T-helper 17 cell (primary cell): ENCODE data around the gene CCDC187. TPM values are rescaled to one million over a fixed set of nuclear protein-coding genes. Genes with fewer than 3 reads are reported as not detected.
"Not testable (repeated sequence)": the region's sequence is repeated elsewhere in the genome, so short reads cannot be mapped to it uniquely, and the experiment has no call there.

ENCODE experiments used
- ATAC-seq: fragments of 150-1000 bp; cut with Tn5 transposase; 2 replicates; pipeline ENCODE4 v1.10.0; 2021; ENCODE audit warnings: mild to moderate bottlenecking, moderate library complexity
- DNase-seq, 3 donors: peaks; one replicate each; pipeline versions ENCODE4 v3.0.0 to v3.0.0-alpha.2; 2020 to 2021
- H3K9me3 ChIP-seq: one replicate; pipeline ENCODE4 v1.7.0; 2013; ENCODE audit warnings: low read length, mild to moderate bottlenecking; ENCODE audit not compliant: control insufficient read depth, poor library complexity, severe bottlenecking
- H3K27ac Mint-ChIP-seq: one replicate; pipeline ENCODE4 v1.8.0; 2022; ENCODE audit warnings: mild to moderate bottlenecking, moderate library complexity, mixed read lengths
- H3K27me3 Mint-ChIP-seq: one replicate; pipeline ENCODE4 v1.8.0; 2022; ENCODE audit warnings: mixed read lengths
- H3K36me3 Mint-ChIP-seq: one replicate; pipeline ENCODE4 v1.8.0; 2022; ENCODE audit warnings: low read depth, mixed read lengths
- H3K4me1 Mint-ChIP-seq: one replicate; pipeline ENCODE4 v1.8.0; 2022; ENCODE audit warnings: mild to moderate bottlenecking, mixed read lengths
- H3K4me3 Mint-ChIP-seq: one replicate; pipeline ENCODE4 v1.8.0; 2022; ENCODE audit warnings: mild to moderate bottlenecking, moderate library complexity, mixed read lengths
- total RNA-seq, 4 donors: library from RNA in 2 of 4; stranded (reverse) in 2 of 4; gene quantifications; one replicate each; pipeline ENCODE4 v1.2.3 and lab custom pipeline; 2022 to 2026

CCDC187 gene
- total RNA-seq, 2 donors from 2014 or later: 0.12 TPM; not detected in 1

DNA sequence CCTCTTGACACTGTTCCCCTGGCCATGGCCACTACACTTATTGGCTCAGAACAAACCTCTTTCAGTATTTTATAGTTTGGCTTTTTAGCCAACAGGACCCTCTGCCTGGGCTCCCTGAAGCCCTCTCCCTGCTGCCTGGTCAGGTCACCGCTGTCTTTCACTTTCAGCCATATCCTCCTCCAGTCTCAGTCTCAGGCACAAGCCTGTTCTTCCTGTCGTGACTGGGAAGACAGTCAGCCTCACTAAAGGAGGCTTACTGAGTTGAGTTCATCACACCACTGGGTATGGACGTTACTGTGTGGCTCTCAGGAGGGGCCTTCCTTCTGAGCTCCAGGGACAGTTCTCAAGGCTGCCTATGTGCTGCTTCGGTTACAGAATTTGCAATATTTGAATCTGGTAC lies 60.3 kb downstream of the CCDC187 start:
- no peak for DNase-seq
- Mint-ChIP-seq H3K36me3 (no peaks in the 10 kb centered on the region), H3K4me1 (peaks cover 41% of the 10 kb centered on the region), H3K27me3 (no peaks in the 10 kb centered on the region), H3K27ac (peak overlapping the region; percentile 94), H3K4me3 (peak overlapping the region; percentile 99)
- H3K9me3 ChIP-seq: no peaks in the 10 kb centered on the region
- no peak for ATAC-seq

DNA sequence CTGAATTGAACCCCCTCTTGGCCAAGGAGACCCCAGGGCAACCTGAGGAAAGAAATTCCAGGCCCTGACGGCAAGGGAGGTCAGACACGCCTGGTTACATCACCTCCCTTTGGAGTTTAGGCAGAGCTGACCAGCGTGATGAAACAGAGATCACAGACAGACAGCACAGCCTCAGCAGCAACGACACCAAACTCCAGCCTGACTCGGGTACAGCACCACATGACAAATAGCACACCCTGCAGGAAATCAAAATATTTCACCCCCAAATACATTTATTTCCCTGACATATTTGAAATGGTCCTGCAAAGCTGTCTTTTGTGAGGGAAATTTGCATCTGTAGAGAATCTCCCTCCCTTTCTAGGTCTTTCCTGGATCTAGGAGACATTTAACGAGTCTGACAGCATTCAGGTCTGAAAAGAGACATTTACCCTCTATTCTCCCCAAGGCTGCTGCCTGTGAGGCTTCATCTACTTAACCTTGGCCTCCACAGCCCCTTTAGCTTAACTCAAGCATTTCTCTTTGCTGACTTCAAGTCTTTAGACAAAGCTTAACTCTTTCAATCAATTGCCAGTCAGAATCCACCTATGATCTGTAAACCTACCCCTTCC lies 60.9 kb downstream of the CCDC187 start:
- DNase-seq (no peak), ATAC-seq (no peak)
- Mint-ChIP-seq H3K27me3 (no peaks in the 10 kb centered on the region), H3K27ac (no peak overlapping the region), H3K4me3 (peak overlapping the region; percentile 63), H3K36me3 (no peaks in the 10 kb centered on the region), H3K4me1 (peaks cover 41% of the 10 kb centered on the region)
- H3K9me3 ChIP-seq: no peaks in the 10 kb centered on the region

DNA sequence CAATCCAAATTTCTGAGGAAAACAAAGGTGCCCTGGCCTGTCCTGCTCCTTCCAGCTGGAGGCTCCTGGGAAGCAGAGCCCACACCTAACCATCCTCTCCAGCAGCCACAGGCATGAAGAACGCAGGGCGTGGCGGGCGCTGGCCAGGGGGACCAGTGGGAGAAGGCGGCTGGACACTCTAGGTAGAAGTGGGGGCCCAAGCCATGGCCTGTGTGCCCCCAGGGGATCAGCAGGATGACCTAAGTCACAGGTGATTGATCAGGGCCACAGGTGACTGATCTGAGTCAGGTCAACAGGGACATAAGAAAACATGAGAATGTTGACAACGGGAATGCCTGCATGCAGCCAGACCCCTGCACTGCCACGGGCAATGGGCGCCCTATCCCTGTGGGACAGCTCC lies 61.6 kb downstream of the CCDC187 start:
- ATAC-seq (no peak), DNase-seq (no peak)
- H3K9me3 ChIP-seq: no peaks in the 10 kb centered on the region
- Mint-ChIP-seq H3K4me1 (peaks cover 41% of the 10 kb centered on the region), H3K27ac (no peak overlapping the region), H3K36me3 (no peaks in the 10 kb centered on the region), H3K27me3 (no peaks in the 10 kb centered on the region), H3K4me3 (no peak overlapping the region)

DNA sequence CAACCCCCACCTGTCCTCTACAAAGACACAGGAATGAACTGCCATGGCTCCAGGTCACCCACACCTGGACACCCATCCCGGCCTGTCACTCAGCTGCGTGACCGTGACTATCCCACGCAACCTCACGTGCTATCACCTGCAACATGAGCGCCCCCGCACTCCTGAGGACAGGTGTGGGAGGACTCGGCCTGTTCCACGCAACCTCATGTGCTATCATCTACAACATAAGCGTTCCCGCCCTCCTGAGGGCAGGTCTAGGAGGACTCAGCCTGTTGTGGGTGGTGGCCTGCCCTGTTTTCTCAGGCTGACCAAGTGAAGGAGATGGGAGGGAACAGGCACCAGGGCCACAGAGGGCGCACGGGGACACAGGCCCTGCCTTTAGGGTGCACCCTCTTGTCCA lies 62.4 kb downstream of the CCDC187 start:
- no peaks in the 10 kb centered on the region for H3K36me3 Mint-ChIP-seq
- no peak overlapping the region for H3K4me3 Mint-ChIP-seq
- H3K4me1 Mint-ChIP-seq: peaks cover 41% of the 10 kb centered on the region
- H3K27me3 Mint-ChIP-seq: no peaks in the 10 kb centered on the region
- H3K9me3 ChIP-seq: no peaks in the 10 kb centered on the region
- ATAC-seq (no peak), DNase-seq (no peak)
- no peak overlapping the region for H3K27ac Mint-ChIP-seq

DNA sequence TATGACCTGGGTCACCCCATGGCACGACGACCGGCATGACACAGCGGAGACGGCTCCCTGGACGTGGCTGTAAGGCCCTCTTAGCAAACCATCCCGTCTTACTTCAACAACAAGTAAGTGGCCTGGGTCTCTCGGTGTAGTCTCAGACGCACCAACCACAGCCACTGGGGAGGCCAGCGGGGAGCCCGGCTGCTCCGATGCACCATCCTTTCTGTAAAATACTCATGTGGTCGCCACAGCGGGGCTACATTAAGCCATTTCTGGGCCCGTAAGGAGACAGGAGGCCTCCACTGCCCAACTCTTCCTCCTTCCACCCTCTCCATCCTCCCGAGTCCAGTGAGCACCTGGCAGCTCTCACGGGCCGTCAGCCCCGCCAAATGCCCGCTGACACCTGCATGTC lies 63.0 kb downstream of the CCDC187 start:
- H3K36me3 Mint-ChIP-seq: no peaks in the 10 kb centered on the region
- no peaks in the 10 kb centered on the region for H3K27me3 Mint-ChIP-seq
- no peak overlapping the region for H3K4me3 Mint-ChIP-seq
- peaks cover 40% of the 10 kb centered on the region for H3K4me1 Mint-ChIP-seq
- no peak for ATAC-seq
- no peak overlapping the region for H3K27ac Mint-ChIP-seq
- no peaks in the 10 kb centered on the region for H3K9me3 ChIP-seq
- DNase-seq: no peak

DNA sequence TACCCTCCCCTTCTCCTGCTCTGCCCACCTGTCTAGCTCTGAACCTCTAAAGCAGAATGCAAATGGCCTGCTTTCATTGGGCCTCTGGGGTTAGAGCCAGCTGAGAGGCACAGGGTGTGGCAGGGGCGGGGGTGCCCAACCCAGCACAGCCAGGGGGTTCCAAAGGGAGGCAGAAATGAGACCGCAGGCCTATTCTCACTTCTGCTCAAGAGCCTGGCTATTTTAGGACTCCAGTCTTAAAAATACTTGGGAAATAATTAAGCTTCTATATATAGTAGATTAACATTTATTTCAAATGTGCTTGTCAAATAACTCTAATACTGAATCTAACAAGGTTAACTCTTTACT lies 63.9 kb downstream of the CCDC187 start:
- Mint-ChIP-seq H3K27me3 (no peaks in the 10 kb centered on the region), H3K27ac (no peak overlapping the region), H3K4me1 (peaks cover 36% of the 10 kb centered on the region), H3K4me3 (no peak overlapping the region), H3K36me3 (peaks cover 2% of the 10 kb centered on the region)
- ATAC-seq (peak; percentile 57), DNase-seq (no peak)
- H3K9me3 ChIP-seq: no peaks in the 10 kb centered on the region

DNA sequence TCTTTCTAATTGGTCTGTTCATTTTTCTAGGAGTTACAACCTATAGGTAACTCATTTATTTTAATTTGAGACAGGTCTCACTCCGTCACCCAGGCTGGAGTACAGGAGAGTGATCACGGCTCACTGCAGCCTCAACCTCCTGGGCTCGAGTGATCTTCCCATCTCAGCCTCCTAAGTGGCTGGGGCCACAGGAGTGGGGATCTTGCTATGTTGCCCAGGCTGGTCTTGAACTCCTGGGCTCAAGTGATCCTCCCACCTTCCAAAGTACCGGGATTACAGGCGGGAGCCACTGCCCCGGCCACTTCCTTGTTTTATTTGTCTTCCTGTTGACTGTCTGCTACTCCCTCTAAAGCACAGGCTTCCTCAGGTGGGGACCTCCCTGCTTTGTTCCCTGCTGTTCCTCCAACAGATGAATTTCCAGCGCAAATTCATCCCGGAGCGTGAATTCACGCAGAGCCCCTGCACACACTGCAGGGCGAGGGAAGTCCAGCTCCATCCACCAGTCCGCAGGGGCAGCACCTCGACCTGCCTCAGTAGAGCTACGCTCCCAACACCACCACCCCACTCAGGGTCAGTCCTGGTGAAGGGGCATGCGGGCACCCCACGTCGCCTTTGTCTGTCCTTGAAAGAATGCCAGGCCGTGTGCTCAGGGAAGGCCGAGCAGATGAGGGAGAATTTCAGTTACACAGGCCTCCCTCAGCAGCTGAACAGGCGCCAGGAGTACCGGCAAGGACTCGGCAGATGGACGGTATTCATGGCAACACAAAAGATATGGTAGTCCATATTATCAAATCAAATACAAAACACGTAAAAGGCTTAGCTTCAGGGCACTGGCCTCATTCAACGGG lies 64.5 kb downstream of the CCDC187 start:
- ATAC-seq (no peak), DNase-seq (no peak)
- Mint-ChIP-seq H3K27ac (no peak overlapping the region), H3K4me3 (no peak overlapping the region), H3K36me3 (peaks cover 3% of the 10 kb centered on the region), H3K4me1 (peaks cover 30% of the 10 kb centered on the region), H3K27me3 (no peaks in the 10 kb centered on the region)
- H3K9me3 ChIP-seq: no peaks in the 10 kb centered on the region

DNA sequence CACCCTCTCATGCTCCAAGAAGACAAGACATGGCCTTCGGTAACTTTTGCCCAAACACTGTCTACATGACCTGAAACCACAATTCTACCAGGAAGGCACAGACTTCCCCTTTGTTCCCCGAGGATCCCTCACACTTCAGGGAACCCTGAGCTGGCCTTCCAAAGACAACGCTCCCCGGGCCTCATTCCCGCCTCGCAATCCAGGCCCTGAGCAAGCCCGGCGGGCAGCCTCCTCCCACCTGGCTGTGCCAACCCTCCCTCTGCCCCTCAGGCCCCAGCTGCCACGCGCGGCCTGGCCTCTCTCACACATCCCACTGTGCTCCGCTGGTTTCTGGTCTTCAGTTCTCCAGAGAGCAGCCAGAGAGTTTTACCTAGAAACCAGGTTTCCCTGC lies 65.6 kb downstream of the CCDC187 start:
- peaks cover 22% of the 10 kb centered on the region for H3K4me1 Mint-ChIP-seq
- peak overlapping the region; percentile 15 for H3K4me3 Mint-ChIP-seq
- H3K27me3 Mint-ChIP-seq: no peaks in the 10 kb centered on the region
- H3K9me3 ChIP-seq: no peaks in the 10 kb centered on the region
- peaks cover 3% of the 10 kb centered on the region for H3K36me3 Mint-ChIP-seq
- ATAC-seq (no peak), DNase-seq (no peak)
- H3K27ac Mint-ChIP-seq: no peak overlapping the region

DNA sequence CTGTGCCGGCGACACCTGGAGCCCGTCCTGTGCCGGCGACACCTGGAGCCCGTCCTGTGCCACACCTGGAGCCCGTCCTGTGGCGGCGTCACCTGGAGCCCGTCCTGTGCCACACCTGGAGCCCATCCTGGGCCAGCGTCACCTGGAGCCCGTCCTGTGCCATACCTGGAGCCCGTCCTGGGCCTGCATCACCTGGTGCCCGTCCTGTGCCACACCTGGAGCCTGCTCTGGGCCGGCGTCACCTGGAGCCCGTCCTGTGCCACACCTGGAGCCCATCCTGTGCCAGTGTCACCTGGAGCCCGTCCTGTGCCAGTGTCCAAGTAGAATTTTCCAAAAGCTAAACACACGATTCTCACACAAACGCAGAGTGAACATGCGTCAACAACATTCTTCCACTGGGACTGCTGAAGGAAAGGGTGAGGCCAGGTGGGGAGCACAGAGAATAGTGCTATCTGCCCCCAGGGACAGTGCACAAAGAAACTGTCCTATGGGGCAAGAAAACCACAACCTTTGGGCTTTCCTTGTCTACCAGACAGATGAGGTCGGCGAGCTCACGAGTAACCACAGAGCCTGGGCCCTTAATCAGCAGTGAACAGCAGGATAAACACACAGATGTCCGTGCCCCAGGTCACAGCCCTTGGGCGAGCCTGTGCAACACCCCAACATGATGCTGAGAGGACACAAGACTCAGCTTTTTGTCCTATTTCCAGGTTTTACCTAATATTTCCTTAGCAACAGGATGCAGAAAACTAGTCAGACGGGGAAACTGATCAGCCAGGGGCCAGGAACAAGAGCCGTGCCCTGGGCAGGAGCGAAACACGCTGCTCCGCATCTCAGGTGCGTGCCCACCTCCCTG lies 66.2 kb downstream of the CCDC187 start:
- H3K9me3 ChIP-seq: no peaks in the 10 kb centered on the region
- DNase-seq (no peak), ATAC-seq (no peak)
- Mint-ChIP-seq H3K27me3 (no peaks in the 10 kb centered on the region), H3K36me3 (peaks cover 3% of the 10 kb centered on the region), H3K4me3 (no peak overlapping the region), H3K27ac (no peak overlapping the region), H3K4me1 (peaks cover 18% of the 10 kb centered on the region)

DNA sequence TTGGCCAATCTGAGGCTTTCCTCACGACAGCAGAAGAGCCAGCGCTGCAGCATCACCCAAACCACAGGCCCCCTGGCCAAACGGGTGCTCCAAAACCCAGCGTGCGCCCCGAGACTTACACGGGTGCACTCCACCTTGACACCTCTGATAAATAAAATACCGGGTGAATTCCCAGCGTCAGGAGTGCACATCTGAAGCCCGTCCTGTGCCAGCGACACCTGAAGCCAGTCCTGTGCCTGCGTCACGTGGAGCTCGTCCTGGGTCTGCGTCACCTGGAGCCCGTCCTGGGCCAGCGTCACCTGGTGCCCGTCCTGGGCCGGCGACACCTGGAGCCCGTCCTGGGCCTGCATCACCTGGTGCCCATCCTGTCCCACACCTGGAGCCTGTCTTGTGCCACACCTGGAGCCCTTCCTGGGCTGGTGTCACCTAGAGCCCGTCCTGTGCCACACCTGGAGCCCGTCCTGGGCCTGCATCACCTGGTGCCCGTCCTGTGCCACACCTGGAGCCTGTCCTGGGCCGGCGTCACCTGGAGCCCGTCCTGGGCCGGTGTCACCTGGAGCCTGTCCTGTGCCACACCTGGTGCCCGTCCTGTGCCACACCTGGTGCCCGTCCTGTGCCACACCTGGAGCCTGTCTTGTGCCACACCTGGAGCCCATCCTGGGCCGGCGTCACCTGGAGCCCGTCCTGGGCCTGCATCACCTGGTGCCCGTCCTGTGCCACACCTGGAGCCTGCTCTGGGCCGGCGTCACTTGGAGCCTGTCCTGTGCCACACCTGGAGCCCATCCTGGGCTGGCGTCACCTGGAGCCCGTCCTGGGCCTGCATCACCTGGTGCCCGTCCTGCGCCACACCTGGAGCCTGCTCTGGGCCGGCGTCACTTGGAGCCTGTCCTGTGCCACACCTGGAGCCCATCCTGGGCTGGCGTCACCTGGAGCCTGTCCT lies 67.2 kb downstream of the CCDC187 start:
- peaks cover 19% of the 10 kb centered on the region for H3K4me1 Mint-ChIP-seq
- not testable (repeated sequence) for ATAC-seq, H3K9me3 ChIP-seq, DNase-seq, H3K27ac Mint-ChIP-seq, H3K36me3 Mint-ChIP-seq, H3K4me3 Mint-ChIP-seq, H3K27me3 Mint-ChIP-seq

DNA sequence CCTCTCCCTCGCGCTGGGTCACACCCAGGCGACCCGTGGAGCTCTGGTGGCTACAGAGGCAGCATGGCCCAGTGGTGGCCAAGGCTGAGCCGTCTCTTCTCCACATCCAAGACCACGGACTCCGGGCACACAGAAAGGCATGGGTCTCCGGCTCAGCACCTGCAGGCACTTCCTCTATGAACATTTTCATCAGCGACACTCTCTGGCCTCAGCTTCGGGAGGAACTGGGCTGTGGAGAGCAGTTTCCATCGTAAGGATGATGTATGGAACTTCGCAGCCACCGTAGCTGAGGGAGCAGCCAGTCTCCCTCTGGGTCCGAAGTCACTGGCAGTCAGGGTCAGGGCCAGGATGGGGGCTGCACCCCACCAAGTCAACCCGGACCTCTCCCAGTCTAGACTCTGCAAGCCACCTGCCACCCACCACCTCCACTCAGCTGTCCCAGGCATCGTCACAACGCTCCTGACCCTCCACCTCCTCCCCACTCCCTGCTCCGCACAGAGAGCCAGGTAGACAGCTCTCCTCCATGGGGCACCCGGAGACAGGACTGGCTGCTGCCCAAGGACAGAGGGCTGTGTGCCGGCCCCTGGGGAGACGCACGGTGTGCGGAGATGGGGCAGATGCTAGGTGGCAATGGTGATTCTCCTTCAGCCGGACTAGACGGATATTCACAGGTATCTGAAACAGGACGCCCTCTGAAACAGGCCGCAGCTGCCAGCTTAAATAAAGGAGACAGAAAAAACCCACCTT lies 68.0 kb downstream of the CCDC187 start:
- H3K4me3 Mint-ChIP-seq: no peak overlapping the region
- DNase-seq: no peak
- no peaks in the 10 kb centered on the region for H3K27me3 Mint-ChIP-seq
- H3K9me3 ChIP-seq: no peaks in the 10 kb centered on the region
- peaks cover 3% of the 10 kb centered on the region for H3K36me3 Mint-ChIP-seq
- H3K4me1 Mint-ChIP-seq: peaks cover 17% of the 10 kb centered on the region
- ATAC-seq: no peak
- H3K27ac Mint-ChIP-seq: no peak overlapping the region

DNA sequence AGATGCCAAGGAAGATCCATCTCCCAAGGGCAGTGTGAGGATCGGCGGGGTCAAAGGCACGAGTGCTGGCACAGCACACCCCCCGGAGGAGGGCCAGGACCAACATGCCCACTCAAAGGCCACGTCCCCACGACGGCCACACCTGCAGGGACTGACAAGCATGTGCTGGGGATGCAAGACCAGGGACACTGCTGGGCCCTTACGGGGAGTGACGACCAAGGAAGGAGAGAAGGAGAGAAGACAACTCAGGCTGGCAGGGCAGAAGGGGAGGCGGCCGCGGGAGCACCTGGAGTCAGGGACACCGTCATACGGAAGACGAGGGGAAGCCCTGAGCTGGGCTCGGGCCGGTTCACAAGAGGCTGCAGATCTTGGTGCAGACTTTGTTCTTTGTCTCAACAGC lies 68.7 kb downstream of the CCDC187 start:
- no peak overlapping the region for H3K4me3 Mint-ChIP-seq
- DNase-seq (no peak), ATAC-seq (no peak)
- peaks cover 3% of the 10 kb centered on the region for H3K36me3 Mint-ChIP-seq
- H3K9me3 ChIP-seq: no peaks in the 10 kb centered on the region
- H3K4me1 Mint-ChIP-seq: peaks cover 17% of the 10 kb centered on the region
- no peaks in the 10 kb centered on the region for H3K27me3 Mint-ChIP-seq
- H3K27ac Mint-ChIP-seq: no peak overlapping the region
